HUES48 (cell line): ENCODE data around the gene PRXL2B.
"Not testable (repeated sequence)": the region's sequence is repeated elsewhere in the genome, so short reads cannot be mapped to it uniquely, and the experiment has no call there.

Experiments used
- H3K27ac ChIP-seq: one replicate; pipeline ENCODE4 v1.7.0; 2013; ENCODE audit warnings: low read depth, low read length, inconsistent platforms
- H3K27me3 ChIP-seq: 2 replicates; pipeline ENCODE4 v1.6.1; 2013; ENCODE audit warnings: mild to moderate bottlenecking, low read length; ENCODE audit not compliant: control insufficient read depth, insufficient read depth
- H3K36me3 ChIP-seq: 2 replicates; pipeline ENCODE4 v1.6.1; 2013; ENCODE audit warnings: low read length; ENCODE audit not compliant: control insufficient read depth, insufficient read depth
- H3K4me1 ChIP-seq: 2 replicates; pipeline ENCODE4 v1.6.1; 2013; ENCODE audit warnings: mild to moderate bottlenecking, low read length; ENCODE audit not compliant: control insufficient read depth, insufficient read depth
- H3K4me3 ChIP-seq: 2 replicates; pipeline ENCODE4 v1.5.1; 2013; ENCODE audit warnings: mild to moderate bottlenecking, low read depth, low read length
- H3K9ac ChIP-seq: 2 replicates; pipeline ENCODE4 v1.6.1; 2013; ENCODE audit warnings: mild to moderate bottlenecking, low read depth, low read length, moderate library complexity
- H3K9me3 ChIP-seq: 2 replicates; pipeline ENCODE4 v1.6.1; 2013; ENCODE audit warnings: low read length; ENCODE audit not compliant: control insufficient read depth, insufficient read depth

Gene PRXL2B

DNA sequence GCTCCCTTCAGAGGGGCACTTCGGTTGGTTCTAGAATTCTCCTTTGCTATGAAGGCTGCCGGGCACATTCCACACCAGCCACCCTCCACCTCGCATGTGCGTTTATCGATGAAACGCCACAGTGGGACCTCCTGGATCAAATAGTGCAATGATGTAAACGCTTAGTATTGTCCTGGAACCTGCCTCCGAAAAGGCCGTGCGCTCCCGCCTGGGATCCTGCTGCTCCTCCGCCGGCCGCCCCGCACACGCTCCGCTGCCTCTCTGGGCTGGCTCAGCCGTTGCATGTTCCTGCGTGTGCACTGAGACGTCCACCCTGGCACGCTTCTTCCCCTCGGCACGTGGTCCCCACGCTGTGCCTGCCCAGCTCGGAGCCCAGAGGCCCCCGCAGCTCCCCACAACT lies 34.4 kb upstream of the PRXL2B start:
- no peak overlapping the region for H3K9ac ChIP-seq
- H3K9me3 ChIP-seq: no peaks in the 10 kb centered on the region
- no peaks in the 10 kb centered on the region for H3K36me3 ChIP-seq
- no peaks in the 10 kb centered on the region for H3K27me3 ChIP-seq
- peaks cover 20% of the 10 kb centered on the region for H3K4me1 ChIP-seq
- H3K4me3 ChIP-seq: no peak overlapping the region
- H3K27ac ChIP-seq: no peak overlapping the region

DNA sequence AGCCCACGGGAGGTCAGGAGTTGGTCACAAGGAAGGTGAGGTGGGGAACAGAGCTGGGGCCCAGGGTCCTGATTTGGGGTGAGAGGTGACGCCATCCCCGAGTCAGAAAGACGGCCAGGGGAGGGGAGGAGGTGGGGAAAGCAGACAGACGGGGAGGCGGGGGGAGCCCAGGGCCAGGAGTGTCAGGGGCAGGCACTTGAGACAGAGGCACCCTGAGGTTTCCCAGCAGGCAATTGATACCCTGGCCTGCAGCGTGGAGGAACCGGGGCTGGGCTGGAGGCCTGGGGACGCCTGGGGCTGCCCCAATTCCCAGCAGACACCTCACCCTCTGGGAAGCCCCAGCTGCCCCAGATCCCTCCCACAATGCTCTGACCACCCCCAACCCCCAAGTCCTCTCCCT lies 33.5 kb upstream of the PRXL2B start:
- not testable (repeated sequence) for H3K4me3 ChIP-seq, H3K27me3 ChIP-seq, H3K27ac ChIP-seq, H3K9ac ChIP-seq, H3K9me3 ChIP-seq, H3K36me3 ChIP-seq
- peaks cover 14% of the 10 kb centered on the region for H3K4me1 ChIP-seq

DNA sequence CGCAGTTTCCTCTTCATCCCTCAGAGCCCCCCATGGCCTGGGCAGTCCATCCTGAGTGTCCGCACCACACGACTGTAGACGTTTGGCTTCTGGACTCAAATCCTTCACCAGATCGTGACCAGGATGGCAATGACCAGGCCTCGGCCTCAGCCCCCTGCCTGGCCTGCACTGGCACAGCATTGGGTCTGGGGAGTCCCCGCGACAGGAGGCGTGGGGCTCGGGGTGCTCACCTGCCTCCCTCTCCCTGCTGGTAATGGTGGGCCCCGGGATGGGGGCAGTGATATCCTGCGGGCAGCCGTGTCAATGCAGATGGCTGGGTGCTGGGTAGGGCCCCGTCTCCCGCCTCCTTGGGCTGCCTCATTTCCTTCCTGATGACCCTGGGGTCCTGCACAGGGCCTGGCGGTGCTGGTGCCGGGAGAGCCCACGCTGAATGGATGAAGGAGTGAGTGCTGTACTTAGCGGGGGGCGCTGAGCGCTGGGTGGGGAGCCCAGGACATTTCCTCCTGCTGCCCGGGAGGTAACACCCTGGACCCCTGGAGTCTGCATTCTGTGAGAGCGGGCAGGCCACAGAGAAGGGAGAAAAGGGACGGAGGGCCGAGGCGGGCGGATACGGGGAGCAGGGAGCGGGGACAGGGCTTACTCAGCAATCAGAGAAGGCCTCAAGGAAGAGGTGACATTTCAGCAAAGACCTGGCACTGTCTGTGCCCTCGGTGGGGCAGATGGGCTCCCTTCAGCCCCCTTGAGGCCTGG lies 32.5 kb upstream of the PRXL2B start:
- Histone ChIP-seq H3K9ac (no peak overlapping the region), H3K9me3 (no peaks in the 10 kb centered on the region), H3K4me1 (peaks cover 10% of the 10 kb centered on the region), H3K4me3 (no peak overlapping the region), H3K27me3 (no peaks in the 10 kb centered on the region), H3K36me3 (no peaks in the 10 kb centered on the region), H3K27ac (no peak overlapping the region)

DNA sequence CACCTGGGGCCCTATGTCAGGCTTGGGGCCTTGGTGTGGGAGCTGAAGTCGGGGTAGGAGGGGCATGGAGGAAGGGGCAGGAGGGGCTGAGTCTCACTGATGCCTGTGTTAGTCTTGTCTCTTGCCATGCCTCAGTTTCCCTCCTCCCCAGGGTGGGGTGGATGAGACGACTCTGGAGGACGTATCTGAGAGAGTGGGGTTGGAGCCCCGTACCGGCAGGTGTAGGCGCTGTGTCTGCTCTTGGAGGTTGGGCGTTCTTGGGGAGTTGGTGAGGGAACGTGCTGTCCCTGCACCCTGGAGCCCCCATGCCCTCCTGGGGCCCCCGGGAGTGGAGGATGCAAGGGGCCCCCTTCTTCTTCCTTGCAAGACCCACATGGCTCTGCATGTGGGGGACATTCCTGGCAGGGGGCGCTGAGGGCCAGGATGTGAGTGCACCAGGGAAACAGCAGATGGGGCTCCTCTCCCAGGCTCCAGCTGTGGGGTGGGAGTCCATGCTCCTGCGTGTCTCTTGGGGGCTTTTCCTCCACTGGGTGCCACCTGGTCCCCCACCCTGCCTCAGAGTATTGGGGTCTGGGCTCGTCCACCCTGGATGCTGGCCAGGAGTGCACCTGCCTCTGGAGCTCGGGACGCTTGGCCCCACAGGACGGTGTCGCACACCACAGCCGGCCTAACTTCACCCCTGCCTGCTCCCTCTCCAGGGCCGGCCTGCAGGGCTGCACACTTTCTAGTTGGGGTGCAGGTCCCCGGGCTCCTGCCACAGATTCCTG lies 31.8 kb upstream of the PRXL2B start:
- no peaks in the 10 kb centered on the region for H3K9me3 ChIP-seq
- no peak overlapping the region for H3K27ac ChIP-seq
- no peak overlapping the region for H3K9ac ChIP-seq
- no peaks in the 10 kb centered on the region for H3K27me3 ChIP-seq
- H3K4me1 ChIP-seq: peaks cover 10% of the 10 kb centered on the region
- H3K4me3 ChIP-seq: no peak overlapping the region
- H3K36me3 ChIP-seq: no peaks in the 10 kb centered on the region

DNA sequence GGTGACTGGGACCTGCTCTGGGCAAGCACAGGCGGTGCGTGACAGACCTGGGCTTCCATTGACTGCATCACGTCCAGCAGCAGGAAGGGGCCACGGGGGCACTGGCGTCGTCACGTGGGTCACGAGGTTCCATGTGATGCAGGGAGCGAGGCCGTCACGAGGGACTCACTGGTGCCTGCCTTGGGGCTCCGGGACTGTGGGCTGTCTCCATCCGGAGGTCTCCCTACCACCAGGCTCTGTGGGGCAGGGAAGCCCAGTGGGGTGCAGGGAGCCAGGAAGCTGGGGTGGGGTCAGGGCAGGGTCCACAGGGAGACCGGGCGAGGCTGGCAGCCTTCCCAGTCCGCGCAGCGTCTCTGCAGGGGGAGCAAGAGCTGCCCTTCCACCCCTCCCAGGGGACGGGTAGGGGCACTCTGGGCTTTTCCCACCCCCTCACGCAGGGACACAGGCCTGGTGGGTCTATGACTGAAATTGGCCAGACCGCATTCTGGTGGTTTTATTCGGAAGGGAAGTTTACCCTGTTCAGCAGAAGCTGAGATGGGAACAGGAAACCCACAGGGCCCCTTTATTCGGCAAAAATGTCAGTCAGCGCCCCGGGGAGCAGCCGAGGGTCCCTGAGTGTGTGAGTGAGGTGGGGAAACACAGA lies 30.8 kb upstream of the PRXL2B start:
- no peak overlapping the region for H3K9ac ChIP-seq
- H3K9me3 ChIP-seq: no peaks in the 10 kb centered on the region
- H3K27me3 ChIP-seq: no peaks in the 10 kb centered on the region
- no peak overlapping the region for H3K4me3 ChIP-seq
- peaks cover 10% of the 10 kb centered on the region for H3K4me1 ChIP-seq
- no peak overlapping the region for H3K27ac ChIP-seq
- no peaks in the 10 kb centered on the region for H3K36me3 ChIP-seq

DNA sequence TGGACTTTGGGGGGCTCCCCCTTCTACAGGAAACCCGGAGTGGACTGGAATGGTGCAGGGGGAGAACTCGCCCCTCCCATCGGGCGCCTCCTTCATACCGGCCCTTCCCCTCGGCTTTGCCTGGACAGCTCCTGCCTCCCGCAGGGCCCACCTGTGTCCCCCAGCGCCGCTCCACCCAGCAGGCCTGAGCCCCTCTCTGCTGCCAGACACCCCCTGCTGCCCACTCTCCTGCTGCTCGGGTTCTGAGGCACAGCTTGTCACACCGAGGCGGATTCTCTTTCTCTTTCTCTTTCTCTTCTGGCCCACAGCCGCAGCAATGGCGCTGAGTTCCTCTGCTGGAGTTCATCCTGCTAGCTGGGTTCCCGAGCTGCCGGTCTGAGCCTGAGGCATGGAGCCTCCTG lies 30.3 kb upstream of the PRXL2B start, which contains the start of gene TNFRSF14:
TNFRSF14 (plus strand) TSS at position 95 of the 401 bp plus-strand sequence; CDS start at position 389, 294 bp downstream.
- Histone ChIP-seq H3K4me1 (peaks cover 10% of the 10 kb centered on the region), H3K27me3 (no peaks in the 10 kb centered on the region), H3K9me3 (no peaks in the 10 kb centered on the region), H3K4me3 (no peak within 1 kb of the TSS), H3K27ac (no peak within 1 kb of the TSS), H3K9ac (no peak within 1 kb of the TSS), H3K36me3 (no peaks in the 10 kb centered on the region)

DNA sequence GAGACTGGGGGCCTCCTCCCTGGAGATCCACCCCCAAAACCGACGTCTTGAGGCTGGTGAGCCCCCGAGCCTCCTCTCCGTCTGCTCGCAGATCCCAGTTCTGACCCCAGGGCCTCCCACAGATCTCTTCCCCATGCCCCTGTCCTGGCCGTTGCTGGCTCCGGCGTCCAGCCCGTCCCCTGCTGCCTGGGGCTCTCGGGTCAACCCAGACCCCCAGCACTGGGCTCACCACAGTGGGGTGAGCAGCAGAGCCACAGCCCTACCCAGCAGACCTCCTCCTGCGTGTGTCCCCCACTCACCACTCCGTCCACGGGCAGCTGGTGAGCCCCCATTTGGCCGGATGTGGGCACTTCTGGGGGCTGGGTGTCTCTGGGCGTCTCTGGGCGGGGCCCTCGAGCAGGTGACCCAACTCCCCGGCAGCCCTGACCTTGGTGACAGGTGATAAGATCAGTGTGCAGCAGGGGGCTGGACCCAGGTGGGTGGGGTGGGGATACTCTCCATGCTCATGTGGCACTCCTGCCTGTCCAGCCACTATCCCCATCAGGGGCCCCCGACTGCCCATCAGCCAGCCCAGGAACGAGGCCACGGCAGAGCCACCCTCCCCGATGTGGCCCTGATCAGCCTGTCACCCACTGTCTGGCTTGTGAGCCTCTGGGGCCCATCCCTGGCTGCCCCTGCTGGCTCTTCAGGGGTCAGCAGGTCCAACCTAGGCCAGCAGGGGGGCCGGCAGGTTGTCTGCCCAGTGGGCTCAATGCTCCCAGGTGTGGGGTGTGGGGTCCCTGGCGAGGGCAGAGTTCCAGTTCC lies 29.7 kb upstream of the PRXL2B start:
- no peak overlapping the region for H3K27ac ChIP-seq
- no peak overlapping the region for H3K9ac ChIP-seq
- H3K27me3 ChIP-seq: no peaks in the 10 kb centered on the region
- no peaks in the 10 kb centered on the region for H3K36me3 ChIP-seq
- peaks cover 10% of the 10 kb centered on the region for H3K4me1 ChIP-seq
- no peak overlapping the region for H3K4me3 ChIP-seq
- H3K9me3 ChIP-seq: no peaks in the 10 kb centered on the region

DNA sequence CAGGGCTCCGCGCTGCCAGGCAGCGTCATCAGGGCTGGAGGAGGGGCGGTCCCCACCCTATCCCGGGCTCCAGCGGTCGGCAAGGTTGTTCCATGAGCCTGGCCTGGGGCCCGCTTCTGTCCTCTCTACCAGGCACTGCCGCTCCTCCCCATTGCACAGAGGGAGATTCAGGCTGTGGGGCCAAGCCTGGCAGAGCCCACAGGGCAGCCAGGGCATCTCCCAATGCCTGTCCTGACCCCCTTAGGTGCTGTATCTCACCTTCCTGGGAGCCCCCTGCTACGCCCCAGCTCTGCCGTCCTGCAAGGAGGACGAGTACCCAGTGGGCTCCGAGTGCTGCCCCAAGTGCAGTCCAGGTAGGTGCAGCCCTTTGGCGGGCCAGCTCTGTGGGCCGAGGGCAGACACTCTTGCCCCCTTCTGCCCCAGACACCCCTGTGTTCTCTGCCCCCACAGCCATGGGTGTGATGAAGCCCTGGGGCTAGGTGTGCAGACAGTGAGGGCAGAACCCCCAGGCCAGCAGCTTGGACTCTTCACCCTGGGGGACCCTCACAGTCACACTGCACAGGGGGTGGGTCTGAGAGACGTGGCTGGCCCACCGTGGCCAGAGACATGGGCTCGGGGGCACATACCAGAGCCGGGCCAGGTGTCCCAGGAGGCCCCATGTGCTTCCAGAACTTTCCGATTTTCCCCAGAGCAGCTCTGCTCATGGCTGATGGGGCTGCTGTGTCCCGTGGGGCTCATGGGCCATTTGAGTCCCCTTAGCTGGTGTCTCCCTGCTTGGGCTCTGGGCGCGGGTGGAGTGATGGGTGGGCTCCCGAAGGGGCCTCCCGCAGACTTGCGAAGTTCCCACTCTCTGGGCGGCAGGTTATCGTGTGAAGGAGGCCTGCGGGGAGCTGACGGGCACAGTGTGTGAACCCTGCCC lies 28.8 kb upstream of the PRXL2B start:
- Histone ChIP-seq H3K9me3 (no peaks in the 10 kb centered on the region), H3K36me3 (no peaks in the 10 kb centered on the region), H3K27ac (no peak overlapping the region), H3K27me3 (no peaks in the 10 kb centered on the region), H3K4me3 (no peak overlapping the region), H3K4me1 (peaks cover 10% of the 10 kb centered on the region), H3K9ac (no peak overlapping the region)

DNA sequence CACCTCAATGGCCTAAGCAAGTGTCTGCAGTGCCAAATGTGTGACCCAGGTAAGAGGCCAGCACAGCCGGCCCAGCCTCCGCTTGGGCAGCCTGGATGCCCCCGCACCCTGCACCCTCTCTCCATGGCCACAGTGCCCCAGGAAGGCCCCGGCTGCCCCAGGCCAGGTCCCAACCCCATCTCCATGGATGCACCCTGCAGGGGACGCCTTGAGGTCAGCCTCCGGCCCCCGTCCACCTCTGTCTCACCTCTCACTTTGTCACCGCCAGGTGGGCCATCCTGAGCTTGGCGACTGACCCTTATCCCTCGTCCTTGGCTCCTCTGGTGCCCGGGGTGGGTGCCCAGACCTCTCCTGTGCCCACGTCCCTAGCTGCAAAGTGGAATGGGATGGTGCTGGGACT lies 28.2 kb upstream of the PRXL2B start:
- no peaks in the 10 kb centered on the region for H3K27me3 ChIP-seq
- H3K9ac ChIP-seq: no peak overlapping the region
- H3K4me1 ChIP-seq: peaks cover 10% of the 10 kb centered on the region
- H3K27ac ChIP-seq: no peak overlapping the region
- H3K36me3 ChIP-seq: no peaks in the 10 kb centered on the region
- H3K4me3 ChIP-seq: no peak overlapping the region
- H3K9me3 ChIP-seq: no peaks in the 10 kb centered on the region

DNA sequence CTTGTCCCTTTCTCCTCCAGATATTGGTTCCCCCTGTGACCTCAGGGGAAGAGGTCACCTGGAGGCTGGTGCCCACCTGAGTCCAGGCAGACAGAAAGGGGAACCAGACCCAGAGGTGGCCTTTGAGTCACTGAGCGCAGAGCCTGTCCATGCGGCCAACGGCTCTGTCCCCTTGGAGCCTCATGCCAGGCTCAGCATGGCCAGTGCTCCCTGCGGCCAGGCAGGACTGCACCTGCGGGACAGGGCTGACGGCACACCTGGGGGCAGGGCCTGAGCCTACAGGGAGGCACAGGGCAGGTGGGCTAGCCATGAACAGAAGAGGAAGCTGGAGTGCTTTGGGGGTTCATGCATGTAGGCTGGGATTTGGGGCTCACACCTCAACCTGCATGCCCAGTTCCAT lies 27.7 kb upstream of the PRXL2B start:
- Histone ChIP-seq H3K36me3 (no peaks in the 10 kb centered on the region), H3K4me3 (no peak overlapping the region), H3K27me3 (no peaks in the 10 kb centered on the region), H3K9ac (no peak overlapping the region), H3K9me3 (no peaks in the 10 kb centered on the region), H3K4me1 (peaks cover 10% of the 10 kb centered on the region), H3K27ac (no peak overlapping the region)
